ENCODE data around the gene SERF2. TPM values are rescaled to one million over a fixed set of nuclear protein-coding genes. Genes with fewer than 3 reads are reported as not detected.
"Not testable (repeated sequence)": the region's sequence is repeated elsewhere in the genome, so short reads cannot be mapped to it uniquely, and the experiment has no call there.

The SERF2 gene
- total and polyA plus RNA-seq, 2 of the 13 experiments (the other 11 are each of a cell fraction or from before 2014, with no cell fraction given), result 811 to 1,257 TPM

DNA sequence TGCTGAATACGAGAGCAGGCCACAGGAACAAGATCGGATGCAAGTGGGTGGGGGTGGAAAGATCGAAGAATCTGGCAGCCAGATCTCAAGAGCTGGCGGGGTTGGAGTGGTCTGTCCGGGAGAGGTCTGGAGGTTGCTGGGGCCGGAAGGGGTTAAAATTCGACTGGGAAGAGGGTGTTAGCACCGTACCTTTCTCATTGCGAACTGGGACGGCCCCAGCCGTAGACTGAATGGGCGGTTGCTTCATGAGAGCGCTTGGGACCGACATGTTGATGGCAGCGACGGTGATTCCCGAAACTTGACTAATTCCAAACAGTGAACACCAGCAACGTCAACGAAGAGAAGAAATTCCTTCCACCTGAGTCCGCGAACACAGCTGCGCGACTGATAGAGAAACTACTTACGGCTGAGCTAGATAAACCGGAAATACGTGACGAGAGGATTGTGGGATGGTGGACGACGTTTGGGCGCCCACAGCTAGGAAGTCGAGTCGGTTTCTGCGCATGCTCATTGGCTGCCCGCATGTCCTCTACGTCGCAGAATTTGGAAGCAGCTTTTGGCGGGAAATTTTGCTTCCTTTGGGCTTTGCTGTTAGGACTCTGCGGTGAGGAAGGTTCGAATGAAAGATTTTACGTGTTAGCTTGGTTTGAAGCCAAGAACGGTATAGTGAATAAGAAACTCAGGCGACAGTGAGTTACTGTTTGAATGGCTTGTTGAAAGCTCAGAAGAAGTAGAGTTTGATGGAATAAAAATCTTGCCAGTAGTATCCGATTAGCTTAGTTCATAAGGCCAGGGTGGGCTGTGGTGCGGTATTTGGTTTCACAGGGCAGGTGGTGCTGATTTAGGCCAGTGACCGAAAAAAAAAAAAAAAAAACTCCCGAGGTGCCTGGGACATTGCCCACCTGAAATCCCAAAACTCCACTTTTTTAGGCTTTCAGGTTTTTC lies 32.5 kb downstream of the SERF2 start, which contains the start of gene MFAP1 (continued):
- no peak; the same call in 1 of the 2 replicates for TF ChIP-seq PRDM15 (CRISPR knock-in tag; IDR thresholded peaks at IDR 0.05)

DNA sequence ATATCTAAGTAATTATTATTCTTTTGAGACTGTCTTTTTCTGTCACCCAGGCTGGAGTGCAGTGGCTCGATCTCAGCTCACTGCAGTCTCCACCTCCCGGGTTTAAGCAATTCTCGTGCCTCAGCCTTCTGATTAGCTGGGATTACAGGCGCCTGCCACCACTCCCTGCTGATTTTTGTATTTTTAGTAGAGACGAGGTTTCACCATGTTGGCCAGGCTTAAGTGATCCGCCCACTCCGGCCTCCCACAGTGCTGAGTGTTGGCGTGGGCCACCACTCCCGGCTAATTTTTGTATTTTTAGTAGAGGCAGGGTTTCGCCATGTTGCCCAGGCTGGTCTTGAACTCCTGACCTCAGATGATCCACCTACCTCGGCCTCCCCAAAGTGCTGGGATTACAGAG lies 33.2 kb downstream of the SERF2 start:
- H3K9me3 ChIP-seq (ENCODE audit: low read length); H3K9ac ChIP-seq (ENCODE audit: insufficient read depth, low read depth, low read length); FAIRE-seq; BruUV-seq (replicated peaks); H3K27ac ChIP-seq (ENCODE audit: extremely low read length, insufficient read depth, low read length); H3K4me2 ChIP-seq (ENCODE audit: low read depth, low read length); H3K27me3 ChIP-seq (ENCODE audit: control insufficient read depth in 1 of 2, insufficient read depth in 2 of 2, low read length in 2 of 2); in situ Hi-C loops (cut with HindIII; ENCODE audit: extremely low pct_ligation_motif_present, low pct_unique_long_range_greater_than_20kb); H4K20me1 ChIP-seq (ENCODE audit: insufficient read depth, low read length); intact Hi-C loops (cut with micrococcal nuclease; ENCODE audit: unreplicated experiment); H2AFZ ChIP-seq (ENCODE audit: low read length); ATAC-seq; DNase-seq (ENCODE audit: low spot score); CTCF ChIA-PET (ENCODE audit: low intra/inter-chr PET ratio, low total read pairs); H3K4me3 ChIP-seq (replicated peaks in 1 of 3; ENCODE audit: insufficient read depth in 1 of 3, low read depth in 2 of 3, low read length in 3 of 3); H3K36me3 ChIP-seq (replicated peaks in 1 of 2; ENCODE audit: control insufficient read depth in 1 of 2, insufficient read depth in 2 of 2, low read length in 2 of 2): not testable (repeated sequence)
- Histone ChIP-seq H3K79me2 (ENCODE audit: insufficient read depth, low read length) (peaks cover 38% of the 10 kb centered on the region), H3K4me1 (ENCODE audit: insufficient read depth, low read length) (peaks cover 55% of the 10 kb centered on the region)
- POLR2A ChIA-PET, result interaction anchor here (1.1 to 4.2 kb wide), 4 partner anchors 24 to 48 kb away, joined by 5 to 30 read pairs (median 8); partner anchors contain the start of genes ELL3, HYPK, SERF2 and SERINC4
- WGBS (ENCODE audit: low lambda C conversion rate), result 95% methylated on average over 11 of the region's 11 CpGs

All from HepG2 (cell line).